Trophoblast cell (in vitro differentiated cells and primary cell): Measurements from ENCODE around the gene KRTAP21-3.

Experiments
- DNase-seq, 2 donors: peaks; one replicate each; pipeline ENCODE4 v3.0.0-alpha.2; 2016
- H2AFZ ChIP-seq: 2 replicates; pipeline ENCODE4 v1.6.1; 2013; ENCODE audit warnings: low read length, moderate library complexity, mild to moderate bottlenecking; ENCODE audit not compliant: insufficient read depth, poor library complexity
- H2AK5ac ChIP-seq: 2 replicates; pipeline ENCODE4 v1.6.1; 2013; ENCODE audit warnings: mild to moderate bottlenecking, low read length
- H2BK120ac ChIP-seq: 2 replicates; pipeline ENCODE4 v1.6.1; 2013; ENCODE audit warnings: low read length, mild to moderate bottlenecking, moderate library complexity; ENCODE audit not compliant: insufficient read depth, poor library complexity
- H2BK12ac ChIP-seq: 2 replicates; pipeline ENCODE4 v1.6.1; 2013; ENCODE audit warnings: mild to moderate bottlenecking, low read length, moderate library complexity
- H2BK5ac ChIP-seq: 2 replicates; pipeline ENCODE4 v1.6.1; 2013; ENCODE audit warnings: low read length, low read depth, moderate library complexity, mild to moderate bottlenecking; ENCODE audit not compliant: poor library complexity
- H3K14ac ChIP-seq: 2 replicates; pipeline ENCODE4 v1.6.1; 2013; ENCODE audit warnings: mild to moderate bottlenecking, low read length
- H3K18ac ChIP-seq: 2 replicates; pipeline ENCODE4 v1.6.1; 2013; ENCODE audit warnings: mild to moderate bottlenecking, low read length
- H3K23ac ChIP-seq: 2 replicates; pipeline ENCODE4 v1.6.1; 2013; ENCODE audit warnings: low read length
- H3K27ac ChIP-seq: 2 replicates; pipeline ENCODE4 v1.5.1; 2013; ENCODE audit warnings: low read depth, mild to moderate bottlenecking, inconsistent platforms, low read length, moderate library complexity
- H3K27me3 ChIP-seq: 2 replicates; pipeline ENCODE4 v1.6.1; 2013; ENCODE audit warnings: inconsistent platforms, mild to moderate bottlenecking, low read length, moderate library complexity; ENCODE audit not compliant: insufficient read depth
- H3K36me3 ChIP-seq, 2 experiments: 1 replicate in 1 of 2; 2 replicates in 1 of 2; pipeline ENCODE4 v1.6.1; 2013; ENCODE audit warnings: low read length in 2 of 2, mild to moderate bottlenecking in 2 of 2, moderate library complexity in 1 of 2; ENCODE audit not compliant: insufficient read depth in 2 of 2, control insufficient read depth in 1 of 2
- H3K4ac ChIP-seq: 2 replicates; pipeline ENCODE4 v1.6.1; 2013; ENCODE audit warnings: low read depth, mild to moderate bottlenecking, low read length, moderate library complexity
- H3K4me1 ChIP-seq, 2 experiments: 1 replicate in 1 of 2; 2 replicates in 1 of 2; pipeline ENCODE4 v1.6.1; 2013; ENCODE audit warnings: low read length in 2 of 2, mild to moderate bottlenecking in 2 of 2, moderate library complexity in 1 of 2; ENCODE audit not compliant: insufficient read depth in 2 of 2, control insufficient read depth in 1 of 2
- H3K4me2 ChIP-seq: 2 replicates; pipeline ENCODE4 v1.6.1; 2013; ENCODE audit warnings: inconsistent platforms, mild to moderate bottlenecking, low read length, moderate library complexity
- H3K4me3 ChIP-seq: 2 replicates; pipeline ENCODE4 v1.5.1; 2013; ENCODE audit warnings: mild to moderate bottlenecking, low read depth, low read length, inconsistent platforms
- H3K79me1 ChIP-seq: one replicate; pipeline ENCODE4 v1.6.1; 2013; ENCODE audit warnings: low read length
- H3K79me2 ChIP-seq: 2 replicates; pipeline ENCODE4 v1.6.1; 2013; ENCODE audit warnings: low read length, mild to moderate bottlenecking; ENCODE audit not compliant: control insufficient read depth, insufficient read depth, poor library complexity
- H3K9ac ChIP-seq: 2 replicates; pipeline ENCODE4 v1.6.1; 2013; ENCODE audit warnings: mild to moderate bottlenecking, low read length
- H3K9me3 ChIP-seq: 2 replicates; pipeline ENCODE4 v1.6.1; 2013; ENCODE audit warnings: low read depth, mild to moderate bottlenecking, control low read depth, inconsistent platforms, low read length; ENCODE audit not compliant: insufficient read depth
- H4K12ac ChIP-seq: 2 replicates; pipeline ENCODE4 v1.6.1; 2013; ENCODE audit warnings: low read depth, mild to moderate bottlenecking, low read length, moderate library complexity
- H4K8ac ChIP-seq: 2 replicates; pipeline ENCODE4 v1.6.1; 2013; ENCODE audit warnings: low read depth, mild to moderate bottlenecking, low read length, moderate library complexity
- H4K91ac ChIP-seq: one replicate; pipeline ENCODE4 v1.6.1; 2013; ENCODE audit warnings: low read depth, mild to moderate bottlenecking, low read length, moderate library complexity
- WGBS: extraction: QIAGEN DNeasy Blood & Tissue Kit; methylation state at CpG from one replicate; pipeline ENCODE4 v1.1.7; 2013; ENCODE audit warnings: missing lambda C conversion rate; ENCODE audit not compliant: insufficient read length, insufficient coverage; ENCODE audit errors: extremely low coverage; 5-methylcytosine and 5-hydroxymethylcytosine counted together

KRTAP21-3 gene

DNA sequence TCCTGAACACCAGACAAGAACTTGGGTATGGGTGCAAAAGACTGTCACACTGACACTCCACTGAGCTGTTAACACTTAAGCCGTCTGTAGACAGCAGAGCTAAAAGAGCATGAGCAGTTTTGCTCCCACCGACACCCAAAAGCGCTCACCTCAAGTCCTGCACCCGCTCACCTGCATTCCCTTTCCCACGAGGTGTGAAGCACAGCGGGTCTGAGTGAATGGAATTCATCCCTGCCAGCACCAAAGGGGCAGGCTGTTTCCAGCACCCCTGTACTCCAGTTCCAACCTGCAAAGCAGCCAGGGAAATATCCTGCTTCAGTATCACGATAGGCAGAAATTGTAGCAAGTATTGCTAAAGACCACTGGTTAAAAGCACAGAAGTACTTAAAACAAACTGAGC is 28.8 kb downstream of the KRTAP21-3 start:
- Histone ChIP-seq H4K91ac (no peak overlapping the region), H3K18ac (no peak overlapping the region), H3K27ac (no peak overlapping the region), H3K36me3 (no peaks in the 10 kb centered on the region), H3K4me2 (no peak overlapping the region), H3K4me3 (no peak overlapping the region), H3K4me1 (no peaks in the 10 kb centered on the region), H3K79me1 (no peaks in the 10 kb centered on the region), H4K12ac (no peak overlapping the region), H2AK5ac (no peak overlapping the region), H3K9ac (no peak overlapping the region), H2AFZ (no peak overlapping the region), H2BK5ac (no peak overlapping the region), H4K8ac (no peak overlapping the region), H3K14ac (no peak overlapping the region), H3K23ac (no peak overlapping the region), H2BK12ac (no peak overlapping the region), H3K9me3 (no peaks in the 10 kb centered on the region), H3K79me2 (no peaks in the 10 kb centered on the region), H2BK120ac (no peak overlapping the region), H3K27me3 (no peaks in the 10 kb centered on the region), H3K4ac (no peak overlapping the region)
- no CpG with 5 or more reads among the region's 7 CpGs for WGBS
- no peak for DNase-seq

GRCh38 chr21:30684506-30684905 is 34.1 kb downstream of the KRTAP21-3 start:
- no peak overlapping the region for H2BK120ac ChIP-seq
- H3K14ac ChIP-seq: no peak overlapping the region
- no peaks in the 10 kb centered on the region for H3K4me1 ChIP-seq
- no CpG with 5 or more reads among the region's 6 CpGs for WGBS
- H3K79me1 ChIP-seq: no peaks in the 10 kb centered on the region
- no peak overlapping the region for H2BK12ac ChIP-seq
- H4K8ac ChIP-seq: no peak overlapping the region
- no peak overlapping the region for H3K18ac ChIP-seq
- no peak overlapping the region for H3K4ac ChIP-seq
- no peaks in the 10 kb centered on the region for H3K79me2 ChIP-seq
- no peak overlapping the region for H3K9ac ChIP-seq
- H3K4me3 ChIP-seq: no peak overlapping the region
- H4K91ac ChIP-seq: no peak overlapping the region
- no peaks in the 10 kb centered on the region for H3K9me3 ChIP-seq
- no peak overlapping the region for H2AFZ ChIP-seq
- no peak overlapping the region for H2BK5ac ChIP-seq
- H3K4me2 ChIP-seq: no peak overlapping the region
- no peaks in the 10 kb centered on the region for H3K36me3 ChIP-seq
- DNase-seq: no peak
- H3K27me3 ChIP-seq: no peaks in the 10 kb centered on the region
- H3K23ac ChIP-seq: no peak overlapping the region
- no peak overlapping the region for H3K27ac ChIP-seq
- H2AK5ac ChIP-seq: no peak overlapping the region
- H4K12ac ChIP-seq: no peak overlapping the region

GRCh38 chr21:30680586-30680985 is 38.0 kb downstream of the KRTAP21-3 start:
- Histone ChIP-seq H3K9me3 (no peaks in the 10 kb centered on the region), H3K79me1 (no peaks in the 10 kb centered on the region), H3K9ac (no peak overlapping the region), H4K12ac (no peak overlapping the region), H3K4me2 (no peak overlapping the region), H3K27ac (no peak overlapping the region), H4K8ac (no peak overlapping the region), H3K27me3 (no peaks in the 10 kb centered on the region), H3K4me3 (no peak overlapping the region), H2AFZ (no peak overlapping the region), H2BK5ac (no peak overlapping the region), H2BK120ac (no peak overlapping the region), H4K91ac (no peak overlapping the region), H3K36me3 (no peaks in the 10 kb centered on the region), H3K18ac (no peak overlapping the region), H3K79me2 (no peaks in the 10 kb centered on the region), H3K23ac (no peak overlapping the region), H2BK12ac (no peak overlapping the region), H3K4me1 (no peaks in the 10 kb centered on the region), H2AK5ac (no peak overlapping the region), H3K4ac (no peak overlapping the region), H3K14ac (no peak overlapping the region)
- no CpG with 5 or more reads among the region's 1 CpG for WGBS
- no peak for DNase-seq

DNA sequence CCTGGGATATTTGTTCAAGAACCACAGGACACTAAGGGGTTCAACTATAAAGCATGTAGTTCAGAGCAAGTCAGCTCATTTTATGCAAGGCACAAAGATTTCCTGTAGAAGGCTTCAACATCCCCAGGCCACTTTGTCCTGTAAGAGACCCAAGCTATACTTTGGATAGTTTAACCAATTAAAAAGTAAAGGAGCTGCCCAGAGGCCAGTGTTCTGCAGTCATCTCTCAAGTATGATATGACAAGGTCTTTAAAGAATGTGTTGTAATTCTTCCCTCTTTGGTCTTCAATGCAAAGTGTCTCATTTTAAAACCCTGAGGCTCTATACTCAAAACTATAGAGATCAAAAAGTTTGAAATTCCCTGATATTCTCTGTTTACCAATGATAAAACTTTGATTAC is 41.8 kb downstream of the KRTAP21-3 start:
- H3K36me3 ChIP-seq: no peaks in the 10 kb centered on the region
- peak; percentile 7 to 46 for DNase-seq
- no peak overlapping the region for H3K18ac ChIP-seq
- H3K79me2 ChIP-seq: no peaks in the 10 kb centered on the region
- no peak overlapping the region for H4K8ac ChIP-seq
- H2AFZ ChIP-seq: no peak overlapping the region
- no peak overlapping the region for H4K12ac ChIP-seq
- H3K4ac ChIP-seq: no peak overlapping the region
- peaks cover 2% of the 10 kb centered on the region for H3K9me3 ChIP-seq
- H2BK5ac ChIP-seq: no peak overlapping the region
- H3K9ac ChIP-seq: no peak overlapping the region
- H3K23ac ChIP-seq: no peak overlapping the region
- H2BK12ac ChIP-seq: no peak overlapping the region
- H3K79me1 ChIP-seq: no peaks in the 10 kb centered on the region
- H3K4me2 ChIP-seq: no peak overlapping the region
- no peaks in the 10 kb centered on the region for H3K27me3 ChIP-seq
- no peak overlapping the region for H3K4me3 ChIP-seq
- H3K14ac ChIP-seq: no peak overlapping the region
- H4K91ac ChIP-seq: no peak overlapping the region
- no peak overlapping the region for H2AK5ac ChIP-seq
- H3K4me1 ChIP-seq: no peaks in the 10 kb centered on the region
- no peak overlapping the region for H3K27ac ChIP-seq
- H2BK120ac ChIP-seq: no peak overlapping the region
